ENCODE measurements around the gene CYP19A1. TPM values are rescaled to one million over a fixed set of nuclear protein-coding genes. Genes with fewer than 3 reads are reported as not detected.

Gene CYP19A1
- total and polyA plus RNA-seq, 10 of the 15 experiments (the other 5 are each of a cell fraction or from before 2014, with no cell fraction given), result 0.08 to 1.8 (median 0.70) TPM

DNA sequence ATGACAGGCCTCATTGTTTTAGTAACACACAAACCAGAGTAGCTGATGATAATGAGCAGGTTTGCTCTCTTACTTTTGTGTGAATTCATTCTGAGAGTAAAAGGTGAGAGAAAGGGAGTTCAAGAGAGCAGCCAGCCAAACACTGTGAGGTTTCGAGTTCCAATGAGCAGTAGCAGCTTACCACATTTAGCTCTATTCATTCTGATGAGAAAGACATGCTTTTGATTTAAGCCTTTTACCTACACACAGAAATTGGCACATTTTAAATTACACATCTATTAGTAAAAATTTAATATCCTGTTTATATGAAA is 31.0 kb upstream of the CYP19A1 start (continued):
- TF ChIP-seq BCL11A (IDR thresholded peaks at IDR 0.05; ENCODE audit: low read depth, low read length) (no peak), ZNF622 (IDR thresholded peaks at IDR 0.05) (no peak), SMAD1 (IDR thresholded peaks at IDR 0.05; ENCODE audit: low read depth, partially characterized antibody) (no peak), TCF12 (IDR thresholded peaks at IDR 0.05; ENCODE audit: low read depth, low read length) (no peak), SMC3 (IDR thresholded peaks at IDR 0.05; ENCODE audit: borderline replicate concordance, low read length) (no peak), LARP7 (IDR thresholded peaks at IDR 0.05) (no peak), SUZ12 (IDR thresholded peaks at IDR 0.05; ENCODE audit: unreplicated experiment) (no peak), BACH1 (IDR thresholded peaks at IDR 0.05; ENCODE audit: borderline replicate concordance) (no peak), ZBED1 (IDR thresholded peaks at IDR 0.05; ENCODE audit: borderline replicate concordance) (no peak), YBX1 (IDR thresholded peaks at IDR 0.05) (no peak), JUNB (IDR thresholded peaks at IDR 0.05) (0 out of 2 replicates have a peak, but pooled peaks have one; percentile 10), TBL1XR1 (IDR thresholded peaks at IDR 0.05; ENCODE audit: low read depth, low read length) (no peak), TAF1 (IDR thresholded peaks at IDR 0.05; ENCODE audit: borderline replicate concordance, low read depth, low read length) (no peak), POLR2AphosphoS2 (IDR thresholded peaks at IDR 0.05; ENCODE audit: low read depth, low read length) (no peak), CREM (IDR thresholded peaks at IDR 0.05; ENCODE audit: low read depth) (no peak), BRCA1 (IDR thresholded peaks at IDR 0.05; ENCODE audit: low read depth, low read length) (no peak), FOXM1 (IDR thresholded peaks at IDR 0.05; ENCODE audit: low read depth, low read length) (no peak), YY1 (IDR thresholded peaks at IDR 0.05; ENCODE audit: low read depth, low read length) (no peak), SMARCA5 (IDR thresholded peaks at IDR 0.05) (no peak), PAX5 (IDR thresholded peaks at IDR 0.05; ENCODE audit: borderline replicate concordance, low read depth, low read length) (no peak)
- TF ChIP-seq, protein P1, sequence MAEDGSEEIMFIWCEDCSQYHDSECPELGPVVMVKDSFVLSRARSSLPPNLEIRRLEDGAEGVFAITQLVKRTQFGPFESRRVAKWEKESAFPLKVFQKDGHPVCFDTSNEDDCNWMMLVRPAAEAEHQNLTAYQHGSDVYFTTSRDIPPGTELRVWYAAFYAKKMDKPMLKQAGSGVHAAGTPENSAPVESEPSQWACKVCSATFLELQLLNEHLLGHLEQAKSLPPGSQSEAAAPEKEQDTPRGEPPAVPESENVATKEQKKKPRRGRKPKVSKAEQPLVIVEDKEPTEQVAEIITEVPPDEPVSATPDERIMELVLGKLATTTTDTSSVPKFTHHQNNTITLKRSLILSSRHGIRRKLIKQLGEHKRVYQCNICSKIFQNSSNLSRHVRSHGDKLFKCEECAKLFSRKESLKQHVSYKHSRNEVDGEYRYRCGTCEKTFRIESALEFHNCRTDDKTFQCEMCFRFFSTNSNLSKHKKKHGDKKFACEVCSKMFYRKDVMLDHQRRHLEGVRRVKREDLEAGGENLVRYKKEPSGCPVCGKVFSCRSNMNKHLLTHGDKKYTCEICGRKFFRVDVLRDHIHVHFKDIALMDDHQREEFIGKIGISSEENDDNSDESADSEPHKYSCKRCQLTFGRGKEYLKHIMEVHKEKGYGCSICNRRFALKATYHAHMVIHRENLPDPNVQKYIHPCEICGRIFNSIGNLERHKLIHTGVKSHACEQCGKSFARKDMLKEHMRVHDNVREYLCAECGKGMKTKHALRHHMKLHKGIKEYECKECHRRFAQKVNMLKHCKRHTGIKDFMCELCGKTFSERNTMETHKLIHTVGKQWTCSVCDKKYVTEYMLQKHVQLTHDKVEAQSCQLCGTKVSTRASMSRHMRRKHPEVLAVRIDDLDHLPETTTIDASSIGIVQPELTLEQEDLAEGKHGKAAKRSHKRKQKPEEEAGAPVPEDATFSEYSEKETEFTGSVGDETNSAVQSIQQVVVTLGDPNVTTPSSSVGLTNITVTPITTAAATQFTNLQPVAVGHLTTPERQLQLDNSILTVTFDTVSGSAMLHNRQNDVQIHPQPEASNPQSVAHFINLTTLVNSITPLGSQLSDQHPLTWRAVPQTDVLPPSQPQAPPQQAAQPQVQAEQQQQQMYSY (CRISPR knock-in tag; IDR thresholded peaks at IDR 0.05), result no peak
- TF ChIP-seq, protein P2, sequence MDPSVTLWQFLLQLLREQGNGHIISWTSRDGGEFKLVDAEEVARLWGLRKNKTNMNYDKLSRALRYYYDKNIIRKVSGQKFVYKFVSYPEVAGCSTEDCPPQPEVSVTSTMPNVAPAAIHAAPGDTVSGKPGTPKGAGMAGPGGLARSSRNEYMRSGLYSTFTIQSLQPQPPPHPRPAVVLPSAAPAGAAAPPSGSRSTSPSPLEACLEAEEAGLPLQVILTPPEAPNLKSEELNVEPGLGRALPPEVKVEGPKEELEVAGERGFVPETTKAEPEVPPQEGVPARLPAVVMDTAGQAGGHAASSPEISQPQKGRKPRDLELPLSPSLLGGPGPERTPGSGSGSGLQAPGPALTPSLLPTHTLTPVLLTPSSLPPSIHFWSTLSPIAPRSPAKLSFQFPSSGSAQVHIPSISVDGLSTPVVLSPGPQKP (IDR thresholded peaks at IDR 0.05; ENCODE audit: low read depth, low read length), result no peak
- TF ChIP-seq, protein P3, sequence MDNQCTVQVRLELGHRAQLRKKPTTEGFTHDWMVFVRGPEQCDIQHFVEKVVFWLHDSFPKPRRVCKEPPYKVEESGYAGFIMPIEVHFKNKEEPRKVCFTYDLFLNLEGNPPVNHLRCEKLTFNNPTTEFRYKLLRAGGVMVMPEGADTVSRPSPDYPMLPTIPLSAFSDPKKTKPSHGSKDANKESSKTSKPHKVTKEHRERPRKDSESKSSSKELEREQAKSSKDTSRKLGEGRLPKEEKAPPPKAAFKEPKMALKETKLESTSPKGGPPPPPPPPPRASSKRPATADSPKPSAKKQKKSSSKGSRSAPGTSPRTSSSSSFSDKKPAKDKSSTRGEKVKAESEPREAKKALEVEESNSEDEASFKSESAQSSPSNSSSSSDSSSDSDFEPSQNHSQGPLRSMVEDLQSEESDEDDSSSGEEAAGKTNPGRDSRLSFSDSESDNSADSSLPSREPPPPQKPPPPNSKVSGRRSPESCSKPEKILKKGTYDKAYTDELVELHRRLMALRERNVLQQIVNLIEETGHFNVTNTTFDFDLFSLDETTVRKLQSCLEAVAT (IDR thresholded peaks at IDR 0.05), result no peak
- TF ChIP-seq, protein P4, sequence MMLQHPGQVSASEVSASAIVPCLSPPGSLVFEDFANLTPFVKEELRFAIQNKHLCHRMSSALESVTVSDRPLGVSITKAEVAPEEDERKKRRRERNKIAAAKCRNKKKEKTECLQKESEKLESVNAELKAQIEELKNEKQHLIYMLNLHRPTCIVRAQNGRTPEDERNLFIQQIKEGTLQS (IDR thresholded peaks at IDR 0.05; ENCODE audit: borderline replicate concordance, extremely low read depth, low read depth, low read length), result no peak
- TF ChIP-seq, protein P5, sequence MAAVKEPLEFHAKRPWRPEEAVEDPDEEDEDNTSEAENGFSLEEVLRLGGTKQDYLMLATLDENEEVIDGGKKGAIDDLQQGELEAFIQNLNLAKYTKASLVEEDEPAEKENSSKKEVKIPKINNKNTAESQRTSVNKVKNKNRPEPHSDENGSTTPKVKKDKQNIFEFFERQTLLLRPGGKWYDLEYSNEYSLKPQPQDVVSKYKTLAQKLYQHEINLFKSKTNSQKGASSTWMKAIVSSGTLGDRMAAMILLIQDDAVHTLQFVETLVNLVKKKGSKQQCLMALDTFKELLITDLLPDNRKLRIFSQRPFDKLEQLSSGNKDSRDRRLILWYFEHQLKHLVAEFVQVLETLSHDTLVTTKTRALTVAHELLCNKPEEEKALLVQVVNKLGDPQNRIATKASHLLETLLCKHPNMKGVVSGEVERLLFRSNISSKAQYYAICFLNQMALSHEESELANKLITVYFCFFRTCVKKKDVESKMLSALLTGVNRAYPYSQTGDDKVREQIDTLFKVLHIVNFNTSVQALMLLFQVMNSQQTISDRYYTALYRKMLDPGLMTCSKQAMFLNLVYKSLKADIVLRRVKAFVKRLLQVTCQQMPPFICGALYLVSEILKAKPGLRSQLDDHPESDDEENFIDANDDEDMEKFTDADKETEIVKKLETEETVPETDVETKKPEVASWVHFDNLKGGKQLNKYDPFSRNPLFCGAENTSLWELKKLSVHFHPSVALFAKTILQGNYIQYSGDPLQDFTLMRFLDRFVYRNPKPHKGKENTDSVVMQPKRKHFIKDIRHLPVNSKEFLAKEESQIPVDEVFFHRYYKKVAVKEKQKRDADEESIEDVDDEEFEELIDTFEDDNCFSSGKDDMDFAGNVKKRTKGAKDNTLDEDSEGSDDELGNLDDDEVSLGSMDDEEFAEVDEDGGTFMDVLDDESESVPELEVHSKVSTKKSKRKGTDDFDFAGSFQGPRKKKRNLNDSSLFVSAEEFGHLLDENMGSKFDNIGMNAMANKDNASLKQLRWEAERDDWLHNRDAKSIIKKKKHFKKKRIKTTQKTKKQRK (IDR thresholded peaks at IDR 0.05; ENCODE audit: low read depth, low read length), result no peak
